Tibial nerve (tissue), 4 donors: ENCODE results near the gene AIMP1. TPM values are rescaled to one million over a fixed set of nuclear protein-coding genes. Genes with fewer than 3 reads are reported as not detected.

ENCODE experiments used
- DNase-seq, 2 donors: peaks; one replicate each; pipeline ENCODE4 v3.0.0-alpha.2; 2019; ENCODE audit warnings: low spot score in 2 of 2
- H3K27ac ChIP-seq, 4 donors: fragments of 200-600 bp; sonication (generic) in 3 of 4; one replicate each; pipeline ENCODE4 v1.5.1; 2017 to 2019; ENCODE audit warnings: mild to moderate bottlenecking in 1 of 4
- H3K27me3 ChIP-seq, 2 donors: fragments of 200-600 bp; sonication (generic) in 1 of 2; one replicate each; pipeline versions ENCODE4 v1.5.1 to v1.6.0; 2017 to 2019
- H3K36me3 ChIP-seq, 3 donors: fragments of 200-600 bp; sonication (generic); one replicate each; pipeline ENCODE4 v1.5.1; 2018 to 2019
- H3K4me1 ChIP-seq, 4 donors: fragments of 200-600 bp; sonication (generic) in 3 of 4; one replicate each; pipeline ENCODE4 v1.5.1; 2017 to 2019
- H3K4me3 ChIP-seq, 4 donors: fragments of 200-600 bp; sonication (generic) in 3 of 4; one replicate each; pipeline ENCODE4 v1.5.1; 2017 to 2019; ENCODE audit warnings: mild to moderate bottlenecking in 1 of 4, moderate library complexity in 1 of 4
- H3K9me3 ChIP-seq, 4 donors: fragments of 200-600 bp; sonication (generic) in 3 of 4; one replicate each; pipeline ENCODE4 v1.5.1; 2017 to 2019
- CTCF ChIP-seq, 5 experiments: fragments of 200-600 bp in 3 of 5; fragments of 450-650 bp in 2 of 5; sonication (generic) in 3 of 5; IDR thresholded peaks; one replicate each; pipeline ENCODE4 v1.5.1; 2016 to 2019; ENCODE audit warnings: antibody characterized with exemption in 5 of 5, mild to moderate bottlenecking in 3 of 5, moderate library complexity in 2 of 5
- EP300 ChIP-seq, 2 donors: sonication (generic); formaldehyde crosslinking; IDR thresholded peaks; one replicate each; pipeline ENCODE4 v1.6.1; 2017; ENCODE audit warnings: antibody characterized with exemption in 2 of 2, mild to moderate bottlenecking in 1 of 2
- POLR2A ChIP-seq, 2 donors: fragments of 450-650 bp; IDR thresholded peaks; one replicate each; pipeline ENCODE4 v1.6.1; 2017; ENCODE audit warnings: antibody characterized with exemption in 2 of 2, mild to moderate bottlenecking in 2 of 2, moderate library complexity in 2 of 2
- WGBS, 2 donors: methylation state at CpG; one replicate each; pipeline ENCODE4 v1.1.5; 2018; 5-methylcytosine and 5-hydroxymethylcytosine counted together
- total RNA-seq, 4 donors: library from RNA; depleted of rRNA; stranded (reverse); fragments of >200 nt; gene quantifications; one replicate each; pipeline ENCODE4 v1.1.0, GENCODE V29; 2016

The AIMP1 gene
- total RNA-seq, 4 donors from 2014 or later = 19.3 to 26.7 (median 21.2) TPM

DNA sequence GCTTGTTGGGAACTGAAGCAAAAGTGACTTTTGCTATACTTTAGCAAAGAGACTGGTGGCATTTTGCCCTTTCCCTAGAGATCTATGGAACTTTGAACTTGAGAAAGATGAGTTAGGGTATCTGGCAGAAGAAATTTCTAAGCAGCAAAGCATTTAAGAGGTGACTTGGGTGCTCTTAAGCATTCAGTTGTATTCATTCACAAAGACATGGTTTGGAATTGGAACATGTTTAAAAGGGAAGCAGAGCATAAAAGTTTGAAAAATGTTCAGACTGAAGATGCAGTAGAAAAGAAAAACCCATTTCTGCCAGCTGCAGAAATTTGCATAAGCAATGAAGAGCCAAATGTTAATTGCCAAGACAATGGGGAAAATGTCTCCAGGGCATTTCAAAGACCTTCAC is 21.6 kb downstream of the AIMP1 start:
- Histone ChIP-seq H3K27me3 (no peaks in the 10 kb centered on the region), H3K4me1 (no peaks in the 10 kb centered on the region), H3K27ac (no peak overlapping the region), H3K4me3 (no peak overlapping the region), H3K9me3 (peaks cover 0 to 17% (median 0%) of the 10 kb centered on the region in 4 donors), H3K36me3 (peaks cover 0 to 87% (median 10%) of the 10 kb centered on the region in 3 donors)
- no peak for DNase-seq
- TF ChIP-seq POLR2A (IDR thresholded peaks at IDR 0.05) (no peak), EP300 (IDR thresholded peaks at IDR 0.05) (no peak), CTCF (IDR thresholded peaks at IDR 0.05) (no peak)

DNA sequence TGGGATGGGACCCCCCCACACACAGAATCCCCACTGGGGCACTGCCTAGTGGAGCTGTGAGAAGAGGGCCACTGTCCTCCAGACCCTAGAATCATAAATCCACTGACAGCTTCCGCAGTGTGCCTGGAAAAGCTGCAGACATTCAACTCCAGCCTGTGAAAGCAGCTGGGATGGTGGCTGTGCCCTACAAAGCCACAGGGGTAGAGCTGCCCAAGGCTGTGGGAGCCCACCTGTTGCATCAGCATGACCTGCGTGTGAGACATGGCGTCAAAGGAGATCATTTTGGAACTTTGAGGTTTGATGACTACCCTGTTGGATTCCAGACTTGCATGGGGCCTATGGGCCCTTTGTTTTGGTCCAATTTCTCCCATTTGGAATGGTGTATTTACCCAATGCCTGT is 22.3 kb downstream of the AIMP1 start:
- H3K9me3 ChIP-seq = peaks cover 0 to 17% (median 0%) of the 10 kb centered on the region in 4 donors
- no peak for TF ChIP-seq CTCF (IDR thresholded peaks at IDR 0.05)
- no peak for DNase-seq
- peaks cover 0 to 79% (median 10%) of the 10 kb centered on the region in 3 donors for H3K36me3 ChIP-seq
- H3K4me1 ChIP-seq = no peaks in the 10 kb centered on the region
- 96 to 98% methylated on average over 2 to 3 of the region's 3 CpGs for WGBS, 2 donors
- no peak overlapping the region for H3K4me3 ChIP-seq
- no peaks in the 10 kb centered on the region for H3K27me3 ChIP-seq
- no peak overlapping the region for H3K27ac ChIP-seq

DNA sequence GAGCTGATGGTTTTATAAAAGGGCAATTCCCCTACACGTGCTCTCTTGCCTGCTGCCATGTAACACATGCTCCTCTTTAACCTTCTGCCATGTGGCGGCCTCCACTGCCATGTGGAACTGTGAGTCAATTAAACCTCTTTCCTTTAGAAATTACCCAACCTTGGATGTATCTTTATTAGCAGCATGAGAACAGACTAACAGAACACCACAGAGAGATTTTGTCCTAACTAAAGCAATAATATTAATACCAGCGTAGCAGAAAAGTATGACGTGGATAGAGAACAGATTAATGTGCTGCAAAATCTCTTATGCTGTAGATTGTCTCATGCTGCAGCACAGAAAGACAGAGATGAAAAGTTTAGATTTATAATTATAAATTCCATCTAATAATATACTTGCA is 23.1 kb downstream of the AIMP1 start:
- H3K27me3 ChIP-seq = no peaks in the 10 kb centered on the region
- no peak overlapping the region for H3K4me3 ChIP-seq
- H3K4me1 ChIP-seq = no peaks in the 10 kb centered on the region
- no peak for DNase-seq
- WGBS, 2 donors = 77 to 87% methylated on average over 4 of the region's 4 CpGs
- peaks cover 0 to 72% (median 10%) of the 10 kb centered on the region in 3 donors for H3K36me3 ChIP-seq
- H3K27ac ChIP-seq = no peak overlapping the region
- TF ChIP-seq CTCF (IDR thresholded peaks at IDR 0.05) (no peak), EP300 (IDR thresholded peaks at IDR 0.05) (no peak), POLR2A (IDR thresholded peaks at IDR 0.05) (no peak)
- peaks cover 0 to 17% (median 0%) of the 10 kb centered on the region in 4 donors for H3K9me3 ChIP-seq

- 100% methylated on average over 1 of the region's 1 CpG for WGBS, 2 donors
- Histone ChIP-seq H3K36me3 (peaks cover 0 to 58% (median 10%) of the 10 kb centered on the region in 3 donors), H3K4me3 (no peak overlapping the region)
Measured at GRCh38 chr4:106340774-106341173, 24.4 kb downstream of the AIMP1 start.

More at GRCh38 chr4:106340774-106341173, 24.4 kb downstream of the AIMP1 start:
- no peak overlapping the region for H3K27ac ChIP-seq
- H3K27me3 ChIP-seq = no peaks in the 10 kb centered on the region
- H3K4me1 ChIP-seq = no peaks in the 10 kb centered on the region
- TF ChIP-seq EP300 (IDR thresholded peaks at IDR 0.05) (no peak), CTCF (IDR thresholded peaks at IDR 0.05) (no peak), POLR2A (IDR thresholded peaks at IDR 0.05) (no peak)
- peaks cover 0 to 17% (median 0%) of the 10 kb centered on the region in 4 donors for H3K9me3 ChIP-seq
- DNase-seq = no peak
